Mucosa of descending colon (tissue), 3 donors: ENCODE results near the gene HINT1. TPM values are rescaled to one million over a fixed set of nuclear protein-coding genes. Genes with fewer than 3 reads are reported as not detected.
A peak's percentile ranks its signal among the peaks of the same experiment; 100 is the strongest.
"Not testable (repeated sequence)": the region's sequence is repeated elsewhere in the genome, so short reads cannot be mapped to it uniquely, and the experiment has no call there.

Source experiments
- ATAC-seq: fragments of 200-7000 bp; cut with Tn5 transposase; one replicate; pipeline ENCODE4 v1.9.1; 2020; ENCODE audit warnings: mild to moderate bottlenecking, moderate library complexity
- DNase-seq, 3 donors: peaks; one replicate each; pipeline ENCODE4 v3.0.0-alpha.2; 2020
- H3K36me3 ChIP-seq: fragments of 200-600 bp; one replicate; pipeline ENCODE4 v1.8.0; 2021; ENCODE audit warnings: low read depth, mild to moderate bottlenecking
- H3K4me1 ChIP-seq: fragments of 200-600 bp; one replicate; pipeline ENCODE4 v1.8.0; 2021; ENCODE audit warnings: low read depth, mild to moderate bottlenecking
- H3K4me3 ChIP-seq: fragments of 200-600 bp; one replicate; pipeline ENCODE4 v1.8.0; 2021; ENCODE audit warnings: mild to moderate bottlenecking
- H3K9me3 ChIP-seq: fragments of 200-600 bp; one replicate; pipeline ENCODE4 v1.8.0; 2021; ENCODE audit warnings: mild to moderate bottlenecking
- intact Hi-C, 2 donors: fragments of 100-400 bp; cut with DNase I in 1 of 2; cut with micrococcal nuclease in 1 of 2; formaldehyde crosslinking; loops; one replicate each; pipeline versions ENCODE4 v1.11.0 to v1.11.1; 2022; cut with DNase I, micrococcal nuclease
- total RNA-seq, 3 donors: library from RNA; stranded (reverse); fragmentation: NEBNext Ultra II Directional in 2 of 3; extraction: Animal tissue kit (Norgen Biotek cat#: 25700) in 2 of 3; gene quantifications; one replicate each; pipeline versions ENCODE4 v1.2.1 to v1.2.4, GENCODE V29; 2021 to 2023
- TF ChIP-seq, protein P1 (sequence below): fragments of 200-600 bp; IDR thresholded peaks from one replicate; pipeline ENCODE4 v1.8.0; 2022; ENCODE audit warnings: antibody characterized with exemption, mild to moderate bottlenecking
- donor health status: DM: no; HTN: no; CAD: no; lungs with moderate emphysema.
- donor health status: DM: no; HTN: no; CAD: no.
- donor health status: DM: no; HTN: yes; CAD: no.

HINT1 gene
- total RNA-seq, 3 donors from 2014 or later: 223 to 289 (median 275) TPM

DNA sequence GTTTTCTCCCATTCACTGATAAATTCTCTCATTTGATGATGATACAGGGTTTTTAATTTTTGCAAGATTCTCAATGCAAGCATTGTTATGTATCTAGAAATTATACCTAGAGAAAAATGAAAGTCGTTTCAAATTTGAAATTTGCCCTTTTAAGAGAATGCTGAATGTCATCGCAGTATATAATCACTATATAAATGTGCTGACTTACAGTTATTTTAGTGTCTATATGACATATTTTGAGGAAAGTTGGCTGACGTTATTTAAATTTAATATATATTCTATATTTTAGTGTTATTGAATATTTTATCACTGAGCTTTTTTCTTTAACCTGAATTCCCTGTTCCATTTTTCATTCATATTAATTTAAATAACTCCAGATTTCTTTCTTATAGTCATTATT lies 35.5 kb upstream of the HINT1 start:
- peaks cover 2% of the 10 kb centered on the region for H3K4me1 ChIP-seq
- no peaks in the 10 kb centered on the region for H3K9me3 ChIP-seq
- TF ChIP-seq, protein P1, sequence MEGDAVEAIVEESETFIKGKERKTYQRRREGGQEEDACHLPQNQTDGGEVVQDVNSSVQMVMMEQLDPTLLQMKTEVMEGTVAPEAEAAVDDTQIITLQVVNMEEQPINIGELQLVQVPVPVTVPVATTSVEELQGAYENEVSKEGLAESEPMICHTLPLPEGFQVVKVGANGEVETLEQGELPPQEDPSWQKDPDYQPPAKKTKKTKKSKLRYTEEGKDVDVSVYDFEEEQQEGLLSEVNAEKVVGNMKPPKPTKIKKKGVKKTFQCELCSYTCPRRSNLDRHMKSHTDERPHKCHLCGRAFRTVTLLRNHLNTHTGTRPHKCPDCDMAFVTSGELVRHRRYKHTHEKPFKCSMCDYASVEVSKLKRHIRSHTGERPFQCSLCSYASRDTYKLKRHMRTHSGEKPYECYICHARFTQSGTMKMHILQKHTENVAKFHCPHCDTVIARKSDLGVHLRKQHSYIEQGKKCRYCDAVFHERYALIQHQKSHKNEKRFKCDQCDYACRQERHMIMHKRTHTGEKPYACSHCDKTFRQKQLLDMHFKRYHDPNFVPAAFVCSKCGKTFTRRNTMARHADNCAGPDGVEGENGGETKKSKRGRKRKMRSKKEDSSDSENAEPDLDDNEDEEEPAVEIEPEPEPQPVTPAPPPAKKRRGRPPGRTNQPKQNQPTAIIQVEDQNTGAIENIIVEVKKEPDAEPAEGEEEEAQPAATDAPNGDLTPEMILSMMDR: no peak
- ATAC-seq: no peak
- DNase-seq: no peak
- intact Hi-C loops: no loop called here
- no peaks in the 10 kb centered on the region for H3K36me3 ChIP-seq
- H3K4me3 ChIP-seq: no peak overlapping the region

DNA sequence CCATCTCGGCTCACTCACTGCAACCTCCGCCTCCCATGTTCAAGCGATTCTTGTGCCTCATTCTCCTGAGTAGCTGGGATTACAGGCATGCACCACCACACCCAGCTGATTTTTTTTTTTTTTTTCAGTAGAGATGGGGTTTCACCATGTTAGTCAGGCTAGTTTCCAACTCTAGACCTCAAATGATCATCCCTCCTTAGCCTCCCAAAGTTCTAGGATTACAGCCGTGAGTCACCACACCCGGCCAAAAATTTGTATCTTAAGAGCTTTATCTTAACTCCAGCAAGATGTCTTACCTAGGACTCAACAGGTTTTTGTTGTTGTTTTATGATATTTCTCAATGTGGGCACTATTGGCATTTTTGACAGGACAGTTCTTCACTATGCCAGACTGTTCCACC lies 33.6 kb upstream of the HINT1 start:
- Histone ChIP-seq H3K4me1 (peaks cover 4% of the 10 kb centered on the region), H3K4me3 (no peak overlapping the region), H3K9me3 (no peaks in the 10 kb centered on the region), H3K36me3 (no peaks in the 10 kb centered on the region)
- DNase-seq (no peak), ATAC-seq (no peak)
- TF ChIP-seq, protein P1: no peak
- intact Hi-C loops: no loop called here

DNA sequence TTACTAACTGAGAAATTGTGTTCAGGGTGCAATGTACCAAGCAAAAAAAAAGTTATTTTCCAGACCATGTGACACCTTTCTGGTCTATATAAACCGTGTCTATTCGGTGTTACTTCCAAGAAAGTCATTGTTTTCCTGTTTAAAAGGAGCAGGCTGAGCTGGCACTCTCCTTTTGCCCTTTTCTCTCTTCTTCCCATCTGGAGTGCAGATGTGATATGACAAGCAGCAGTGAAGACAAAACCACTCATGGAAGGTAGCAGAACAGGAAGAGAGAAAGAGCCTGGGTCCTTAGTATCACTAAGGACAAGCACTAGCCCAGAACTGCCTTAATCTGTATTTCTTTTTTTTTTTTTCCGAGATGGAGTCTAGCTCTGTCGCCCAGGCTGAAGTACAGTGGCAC lies 31.3 kb upstream of the HINT1 start:
- TF ChIP-seq, protein P1: no peak
- intact Hi-C loops: no loop called here
- no peak overlapping the region for H3K4me3 ChIP-seq
- ATAC-seq: no peak
- DNase-seq: no peak
- H3K36me3 ChIP-seq: no peaks in the 10 kb centered on the region
- no peaks in the 10 kb centered on the region for H3K9me3 ChIP-seq
- peaks cover 4% of the 10 kb centered on the region for H3K4me1 ChIP-seq

DNA sequence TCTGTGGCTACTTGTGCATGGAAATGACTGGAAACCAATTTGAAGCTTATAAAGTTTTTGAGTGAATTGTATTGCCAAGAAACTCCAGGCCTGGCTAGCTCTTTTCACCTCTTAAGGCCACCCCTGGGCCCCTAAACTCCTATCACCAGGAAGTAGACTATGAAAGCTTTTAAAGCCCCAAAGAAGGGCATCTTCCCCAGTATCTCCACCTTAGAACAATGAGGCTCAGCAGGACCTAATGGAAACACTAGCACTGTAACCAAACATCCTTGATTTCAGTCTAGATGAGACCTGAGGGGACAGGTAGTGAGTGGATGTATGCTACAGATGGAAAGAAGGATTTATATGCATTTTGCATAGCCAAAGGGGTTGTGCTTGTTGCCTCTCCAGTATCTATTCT lies 30.6 kb upstream of the HINT1 start:
- no peak overlapping the region for H3K4me3 ChIP-seq
- TF ChIP-seq, protein P1: no peak
- intact Hi-C loops: no loop called here
- no peaks in the 10 kb centered on the region for H3K36me3 ChIP-seq
- peaks cover 4% of the 10 kb centered on the region for H3K4me1 ChIP-seq
- ATAC-seq (no peak), DNase-seq (no peak)
- H3K9me3 ChIP-seq: no peaks in the 10 kb centered on the region

DNA sequence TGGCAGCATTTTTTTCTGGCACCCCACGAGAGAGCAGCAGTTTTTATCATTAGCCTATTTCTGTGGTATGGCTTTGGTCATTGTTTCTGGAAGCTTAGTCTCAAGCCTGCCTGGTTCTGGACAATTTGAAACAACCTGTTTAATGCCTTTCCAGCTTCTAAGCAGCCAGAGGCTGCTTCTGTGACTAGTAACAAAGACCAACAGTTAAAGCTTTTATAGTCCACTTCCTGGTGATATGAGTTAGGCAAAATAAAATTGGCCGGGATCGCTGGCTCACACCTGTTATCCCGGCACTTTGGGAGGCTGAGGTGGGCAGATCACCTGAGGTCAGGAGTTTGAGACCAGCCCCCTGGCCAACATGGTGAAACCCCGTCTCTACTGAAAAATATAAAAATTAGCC lies 29.7 kb upstream of the HINT1 start:
- TF ChIP-seq, protein P1: no peak
- Histone ChIP-seq H3K4me1 (peaks cover 4% of the 10 kb centered on the region), H3K36me3 (no peaks in the 10 kb centered on the region), H3K9me3 (no peaks in the 10 kb centered on the region), H3K4me3 (no peak overlapping the region)
- intact Hi-C loops: no loop called here
- peak; percentile 90 for ATAC-seq
- DNase-seq: peak in 2 of 3 donors; percentile 37 to 42

DNA sequence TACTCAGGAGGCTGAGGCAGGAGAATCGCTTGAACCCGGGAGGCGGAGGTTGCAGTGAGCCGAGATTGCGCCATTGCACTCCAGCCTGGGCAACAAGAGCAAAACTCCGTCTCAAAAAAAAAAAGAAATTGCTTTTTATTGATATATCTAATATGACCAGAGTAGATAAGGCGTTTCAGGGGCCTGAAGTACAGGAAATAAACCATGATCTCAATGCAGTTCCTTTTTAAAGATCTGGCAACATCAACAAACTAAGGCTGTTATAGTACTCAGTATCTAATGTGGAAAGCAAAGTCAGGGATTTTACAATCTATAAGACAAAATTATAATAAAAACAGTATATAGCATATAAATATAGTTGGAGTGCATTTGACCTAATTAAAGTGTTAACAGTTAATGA lies 28.8 kb upstream of the HINT1 start:
- H3K36me3 ChIP-seq, intact Hi-C loops, H3K4me1 ChIP-seq, H3K9me3 ChIP-seq, H3K4me3 ChIP-seq, DNase-seq: not testable (repeated sequence)
- peak; percentile 51 for ATAC-seq
